Measurements from ENCODE around the gene SFTA2.
"Not testable (repeated sequence)": the region's sequence is repeated elsewhere in the genome, so short reads cannot be mapped to it uniquely, and the experiment has no call there.

SFTA2 gene

DNA sequence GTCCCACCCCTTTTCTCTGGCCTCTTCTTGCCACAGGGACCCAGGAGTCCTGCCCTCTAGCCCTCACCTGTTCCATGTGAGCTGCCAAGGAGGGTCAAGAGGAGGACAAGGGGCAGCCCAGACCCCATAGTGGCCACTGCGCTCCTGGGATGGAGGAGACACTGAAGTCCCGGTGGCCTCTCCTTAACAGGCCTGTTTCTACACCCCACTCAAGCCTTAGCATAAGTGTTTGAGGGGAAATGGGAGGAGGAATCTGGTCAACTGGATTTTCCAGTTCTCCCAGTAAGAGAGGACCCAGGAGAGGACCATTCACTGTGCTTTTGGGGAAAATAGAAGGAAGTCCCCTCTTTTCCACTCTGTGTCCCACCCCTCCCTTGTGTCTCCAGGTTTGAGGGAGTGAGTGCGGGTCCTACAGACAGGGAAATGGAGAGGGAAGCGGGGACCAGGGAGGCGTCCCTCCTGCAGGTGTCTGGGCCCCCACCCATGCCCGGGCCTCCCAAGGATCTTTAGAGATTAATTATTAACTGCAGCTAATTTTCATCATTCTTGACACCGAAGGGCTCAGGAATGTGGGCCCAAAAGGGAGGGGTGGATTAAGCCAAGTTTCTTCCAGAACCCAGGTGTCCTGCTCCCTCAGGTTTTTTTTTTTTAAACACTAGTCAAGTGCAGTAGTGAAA is at the start of gene SFTA2:
SFTA2 (minus strand) TSS at position 202 of the 677 bp plus-strand sequence; CDS start at position 128, 74 bp downstream.
- no peak for TF ChIP-seq CTCF (IDR thresholded peaks at IDR 0.05; ENCODE audit: low read depth, low read length)
- H3K4me3 ChIP-seq (ENCODE audit: low read depth, low read length), result no peak within 1 kb of the TSS

- TF ChIP-seq CTCF (IDR thresholded peaks at IDR 0.05; ENCODE audit: low read depth, low read length), result no peak
- H3K4me3 ChIP-seq (ENCODE audit: low read depth, low read length), result no peak overlapping the region
Measured at GRCh38 chr6:30979690-30980089, 47.7 kb upstream of the SFTA2 start.

DNA sequence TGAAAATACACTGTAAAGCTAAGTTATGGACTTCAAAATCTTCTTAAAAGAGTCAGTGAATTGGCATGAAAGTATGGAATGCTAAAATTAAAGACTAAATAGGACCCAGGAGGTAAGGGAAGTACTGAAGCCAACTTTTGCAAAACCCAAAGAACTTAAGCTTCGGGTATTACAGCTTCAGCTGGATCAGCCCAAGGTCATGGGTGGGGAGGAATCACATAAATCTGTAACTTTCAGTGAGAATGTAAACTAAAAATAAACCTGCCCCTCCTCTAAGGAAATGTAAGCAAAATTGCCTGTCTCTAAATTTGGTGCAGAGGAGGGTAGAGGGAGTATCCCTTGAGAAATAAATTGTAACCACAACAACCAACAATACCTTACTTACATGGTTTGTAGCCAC is 47.2 kb upstream of the SFTA2 start:
- no peak for TF ChIP-seq CTCF (IDR thresholded peaks at IDR 0.05; ENCODE audit: low read depth, low read length)
- H3K4me3 ChIP-seq (ENCODE audit: low read depth, low read length), result no peak overlapping the region

GRCh38 chr6:30974490-30975252 is 42.7 kb upstream of the SFTA2 start:
- no peak for TF ChIP-seq CTCF (IDR thresholded peaks at IDR 0.05; ENCODE audit: low read depth, low read length)
- no peak overlapping the region for H3K4me3 ChIP-seq (ENCODE audit: low read depth, low read length)

DNA sequence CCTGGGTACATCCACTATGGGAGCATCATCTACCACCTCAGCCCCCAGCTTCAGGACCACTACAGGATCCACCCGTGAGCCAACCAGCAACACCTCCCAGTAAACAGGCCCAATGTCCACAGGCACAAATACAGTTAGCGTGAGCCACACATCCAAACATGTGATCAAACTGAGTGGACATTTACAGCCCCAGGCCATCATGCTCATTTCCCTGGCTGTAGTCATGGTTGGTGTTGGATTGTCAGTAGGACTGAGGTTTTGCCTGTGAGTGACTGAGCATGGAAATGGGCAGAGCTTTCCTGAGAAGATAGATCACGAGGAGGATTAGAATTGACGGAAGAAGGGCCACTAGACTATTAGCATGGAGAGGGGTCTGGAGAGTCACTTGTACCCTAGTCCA is 40.8 kb upstream of the SFTA2 start:
- no peak for TF ChIP-seq CTCF (IDR thresholded peaks at IDR 0.05; ENCODE audit: low read depth, low read length)
- H3K4me3 ChIP-seq (ENCODE audit: low read depth, low read length), result no peak overlapping the region

GRCh38 chr6:30970946-30971345 is 39.0 kb upstream of the SFTA2 start:
- no peak overlapping the region for H3K4me3 ChIP-seq (ENCODE audit: low read depth, low read length)
- TF ChIP-seq CTCF (IDR thresholded peaks at IDR 0.05; ENCODE audit: low read depth, low read length), result no peak

DNA sequence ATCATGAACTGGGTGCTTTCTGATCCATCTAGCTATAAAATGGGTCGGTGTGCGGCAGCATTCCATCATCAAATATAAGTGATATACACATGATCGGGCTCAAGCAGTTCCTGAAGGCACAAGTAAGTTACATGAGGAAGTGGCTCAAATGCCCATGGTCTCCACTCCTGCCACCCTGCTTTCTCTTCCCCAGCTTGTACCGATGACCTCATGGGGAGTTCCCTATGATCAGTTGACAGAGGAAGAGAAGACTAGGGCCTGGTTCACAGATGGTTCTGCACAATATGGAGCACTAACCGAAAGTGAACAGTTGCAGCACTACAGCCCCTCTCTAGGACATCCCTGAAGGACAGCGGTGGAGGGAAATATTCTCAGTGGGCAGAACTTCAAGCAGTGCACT is 37.2 kb upstream of the SFTA2 start:
- H3K4me3 ChIP-seq (ENCODE audit: low read depth, low read length), result not testable (repeated sequence)
